Measurements from ENCODE around the gene EFCAB6.

Gene EFCAB6

DNA sequence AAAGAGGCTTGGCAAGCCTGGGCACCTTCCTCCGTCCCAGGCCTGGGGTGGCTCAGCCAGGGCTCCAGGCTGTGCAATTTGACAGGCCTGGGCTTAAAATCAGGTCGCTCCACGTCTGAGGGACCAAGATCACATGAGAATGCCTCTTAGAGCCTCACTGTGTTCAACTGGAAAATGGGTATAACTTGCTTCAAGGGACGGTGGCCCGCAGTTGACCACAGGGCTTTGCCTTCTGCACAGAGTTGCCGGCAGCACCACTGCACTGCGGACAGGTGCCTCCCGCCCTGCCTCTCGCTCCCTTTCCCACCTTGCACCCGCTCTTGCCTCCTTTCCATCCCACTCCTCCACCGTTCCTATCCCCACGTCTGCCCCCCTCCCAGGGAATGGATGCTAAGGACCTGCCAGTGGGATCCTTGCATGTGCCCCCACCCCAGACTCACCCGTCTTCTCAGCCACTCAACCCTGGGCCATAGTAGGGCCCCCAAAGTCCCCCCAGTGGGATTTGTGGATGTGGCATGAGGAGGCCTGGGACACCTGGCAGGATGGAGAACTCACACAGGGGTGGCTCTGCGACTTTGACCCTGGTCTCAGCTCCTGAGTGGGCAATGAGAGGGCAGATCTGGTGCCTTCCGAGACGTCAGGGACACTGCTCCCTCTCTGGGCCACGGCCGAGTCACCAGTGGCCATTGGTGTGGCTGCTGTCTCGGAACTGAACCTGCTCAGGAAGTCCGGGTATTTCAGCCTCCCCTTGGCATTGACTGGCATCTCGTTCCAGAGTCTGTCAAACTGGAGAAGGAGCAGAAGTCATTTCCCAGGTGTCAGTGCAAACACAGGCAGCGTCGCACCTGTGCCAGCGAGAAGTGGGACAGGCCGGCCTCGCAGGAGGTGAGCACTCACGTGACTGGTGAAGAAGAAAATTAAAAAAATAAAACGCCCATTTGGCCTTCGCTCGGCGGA lies 272.3 kb downstream of the EFCAB6 start:
- in situ Hi-C loops (cut with HindIII; ENCODE audit: low sequenced_read_pairs) = no loop called here
- DNase-seq (ENCODE audit: low read depth, low spot score) = no peak
- no peak overlapping the region for H3K4me3 ChIP-seq (ENCODE audit: low read depth, low read length)
- TF ChIP-seq, protein P1, sequence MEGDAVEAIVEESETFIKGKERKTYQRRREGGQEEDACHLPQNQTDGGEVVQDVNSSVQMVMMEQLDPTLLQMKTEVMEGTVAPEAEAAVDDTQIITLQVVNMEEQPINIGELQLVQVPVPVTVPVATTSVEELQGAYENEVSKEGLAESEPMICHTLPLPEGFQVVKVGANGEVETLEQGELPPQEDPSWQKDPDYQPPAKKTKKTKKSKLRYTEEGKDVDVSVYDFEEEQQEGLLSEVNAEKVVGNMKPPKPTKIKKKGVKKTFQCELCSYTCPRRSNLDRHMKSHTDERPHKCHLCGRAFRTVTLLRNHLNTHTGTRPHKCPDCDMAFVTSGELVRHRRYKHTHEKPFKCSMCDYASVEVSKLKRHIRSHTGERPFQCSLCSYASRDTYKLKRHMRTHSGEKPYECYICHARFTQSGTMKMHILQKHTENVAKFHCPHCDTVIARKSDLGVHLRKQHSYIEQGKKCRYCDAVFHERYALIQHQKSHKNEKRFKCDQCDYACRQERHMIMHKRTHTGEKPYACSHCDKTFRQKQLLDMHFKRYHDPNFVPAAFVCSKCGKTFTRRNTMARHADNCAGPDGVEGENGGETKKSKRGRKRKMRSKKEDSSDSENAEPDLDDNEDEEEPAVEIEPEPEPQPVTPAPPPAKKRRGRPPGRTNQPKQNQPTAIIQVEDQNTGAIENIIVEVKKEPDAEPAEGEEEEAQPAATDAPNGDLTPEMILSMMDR (IDR thresholded peaks at IDR 0.05; ENCODE audit: low read depth, low read length) = no peak

- H3K4me3 ChIP-seq (ENCODE audit: low read depth, low read length) = no peak overlapping the region
- TF ChIP-seq, protein P1 (IDR thresholded peaks at IDR 0.05; ENCODE audit: low read depth, low read length) = no peak
- no peak for DNase-seq (ENCODE audit: low read depth, low spot score)
- in situ Hi-C loops (cut with HindIII; ENCODE audit: low sequenced_read_pairs) = no loop called here
Observed at GRCh38 chr22:43537019-43537585, 275.0 kb downstream of the EFCAB6 start.

DNA sequence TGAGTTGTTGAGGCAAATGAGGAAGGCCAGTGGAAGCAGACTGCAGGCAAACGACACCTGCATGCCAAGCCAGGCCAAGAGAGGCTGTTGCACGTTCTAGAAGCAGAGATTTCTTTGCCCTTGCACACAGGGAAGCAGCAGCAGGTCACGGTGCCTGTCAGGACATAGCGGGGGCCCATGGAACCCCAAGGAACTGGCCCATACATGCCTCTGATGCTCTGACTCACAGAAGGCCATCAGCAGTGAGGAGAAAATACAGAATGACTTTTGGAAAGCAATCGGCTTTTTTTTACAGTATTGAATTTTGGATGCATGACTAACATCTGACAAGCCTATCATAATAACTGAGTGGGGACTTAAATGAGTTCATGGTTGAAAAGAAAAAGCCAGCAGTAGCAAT lies 276.4 kb downstream of the EFCAB6 start:
- in situ Hi-C loops (cut with HindIII; ENCODE audit: low sequenced_read_pairs) = no loop called here
- DNase-seq (ENCODE audit: low read depth, low spot score) = no peak
- TF ChIP-seq, protein P1 (IDR thresholded peaks at IDR 0.05; ENCODE audit: low read depth, low read length) = no peak
- no peak overlapping the region for H3K4me3 ChIP-seq (ENCODE audit: low read depth, low read length)

GRCh38 chr22:43535336-43535735 lies 276.8 kb downstream of the EFCAB6 start:
- H3K4me3 ChIP-seq (ENCODE audit: low read depth, low read length) = no peak overlapping the region
- no peak for DNase-seq (ENCODE audit: low read depth, low spot score)
- TF ChIP-seq, protein P1 (IDR thresholded peaks at IDR 0.05; ENCODE audit: low read depth, low read length) = no peak
- in situ Hi-C loops (cut with HindIII; ENCODE audit: low sequenced_read_pairs) = no loop called here

DNA sequence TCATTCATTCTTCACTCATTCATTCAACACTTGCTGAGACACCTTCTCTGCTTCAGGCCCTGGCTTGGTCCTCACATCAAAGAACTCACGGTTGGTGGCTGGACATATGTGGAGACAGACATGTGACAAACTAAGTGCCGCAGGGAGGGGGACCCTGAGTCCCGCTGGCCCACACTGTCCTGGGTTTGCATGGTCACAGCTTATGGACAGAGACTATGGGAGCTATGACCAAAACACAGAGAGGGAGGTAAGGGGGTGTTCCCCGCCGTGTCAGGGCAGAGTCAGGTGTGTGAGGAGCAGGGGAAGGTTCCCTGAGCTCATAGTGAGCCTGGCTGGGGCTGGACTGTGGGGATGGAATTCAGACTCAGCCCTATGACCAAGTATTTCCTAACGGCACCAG lies 277.2 kb downstream of the EFCAB6 start:
- no peak overlapping the region for H3K4me3 ChIP-seq (ENCODE audit: low read depth, low read length)
- no peak for DNase-seq (ENCODE audit: low read depth, low spot score)
- in situ Hi-C loops (cut with HindIII; ENCODE audit: low sequenced_read_pairs) = no loop called here
- TF ChIP-seq, protein P1 (IDR thresholded peaks at IDR 0.05; ENCODE audit: low read depth, low read length) = no peak

DNA sequence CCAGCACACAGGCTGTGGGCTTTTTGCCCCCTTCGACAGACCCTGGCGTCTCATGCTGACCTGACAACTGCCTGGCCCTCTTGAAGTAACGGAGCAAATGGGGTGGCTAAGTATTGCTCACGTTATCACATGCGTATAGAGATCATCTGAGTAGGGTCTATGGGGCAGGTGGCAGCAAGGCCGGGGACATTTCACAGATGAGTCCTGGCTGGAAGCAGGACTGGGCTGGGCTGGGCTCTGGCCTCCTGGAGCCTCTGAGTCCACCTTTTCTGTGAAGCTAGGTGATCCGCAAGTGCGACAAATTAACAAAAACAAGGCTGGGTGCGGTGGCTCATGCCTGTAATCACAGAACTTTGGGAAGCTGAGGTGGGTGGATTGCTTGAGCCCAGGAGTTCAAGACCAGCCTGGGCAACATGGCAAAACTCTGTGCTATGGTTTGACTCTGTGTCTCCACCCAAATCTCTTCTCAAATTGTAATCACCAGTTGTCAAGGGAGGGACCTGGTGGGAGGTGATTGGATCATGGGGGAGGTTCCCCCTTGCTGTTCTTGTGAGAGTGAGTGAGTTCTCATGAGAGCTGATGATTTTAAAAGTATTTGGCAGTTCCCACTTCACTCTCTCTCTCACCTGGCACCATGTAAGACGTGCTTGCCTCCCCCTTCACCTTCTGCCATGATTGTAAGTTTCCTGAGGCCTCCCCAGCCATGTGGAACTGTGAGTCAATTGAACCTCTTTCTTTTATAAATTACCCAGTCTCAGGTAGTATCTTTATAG lies 278.3 kb downstream of the EFCAB6 start:
- H3K4me3 ChIP-seq (ENCODE audit: low read depth, low read length) = no peak overlapping the region
- TF ChIP-seq, protein P1 (IDR thresholded peaks at IDR 0.05; ENCODE audit: low read depth, low read length) = no peak
- no peak for DNase-seq (ENCODE audit: low read depth, low spot score)
- in situ Hi-C loops (cut with HindIII; ENCODE audit: low sequenced_read_pairs) = no loop called here

All from astrocyte of the spinal cord (primary cell).